SK-N-SH treated with all-trans-retinoic acid at 6 μM for 48 hours (cell line): ENCODE data around the gene NR1D2.
A peak's percentile ranks its signal among the peaks of the same experiment; 100 is the strongest.

Source experiments
- ATAC-seq: fragments of 200-7000 bp; cut with Tn5 transposase; 3 replicates; pipeline ENCODE4 v1.9.1; 2020; ENCODE audit warnings: mild to moderate bottlenecking, moderate library complexity
- ARNTL ChIP-seq: fragments of 450-650 bp; formaldehyde crosslinking; IDR thresholded peaks from 2 replicates; pipeline ENCODE4 v1.5.0; 2020; ENCODE audit warnings: low read depth, mild to moderate bottlenecking, moderate library complexity, borderline replicate concordance
- BACH2 ChIP-seq: fragments of 250-450 bp; sonication (Bioruptor Pico); IDR thresholded peaks from 2 replicates; pipeline ENCODE4 v1.9.0; 2021; ENCODE audit warnings: mild to moderate bottlenecking, borderline replicate concordance
- CSDC2 ChIP-seq: fragments of 250-450 bp; sonication (Bioruptor Pico); IDR thresholded peaks from 2 replicates; pipeline ENCODE4 v1.5.0; 2020; ENCODE audit warnings: mild to moderate bottlenecking, moderate library complexity
- ESRRG ChIP-seq: fragments of 250-450 bp; sonication (Bioruptor Pico); IDR thresholded peaks from 2 replicates; pipeline ENCODE4 v1.6.1; 2021; ENCODE audit warnings: mild to moderate bottlenecking
- GLIS3 ChIP-seq: fragments of 250-450 bp; sonication (Bioruptor Pico); IDR thresholded peaks from 2 replicates; pipeline ENCODE4 v1.5.0; 2020; ENCODE audit warnings: mild to moderate bottlenecking, moderate library complexity
- OSR1 ChIP-seq: fragments of 250-450 bp; sonication (Bioruptor Pico); IDR thresholded peaks from 2 replicates; pipeline ENCODE4 v1.8.0; 2022; ENCODE audit warnings: moderate library complexity, mild to moderate bottlenecking, inconsistent platforms
- PATZ1 ChIP-seq: fragments of 250-450 bp; sonication (Bioruptor Pico); IDR thresholded peaks from 2 replicates; pipeline ENCODE4 v1.8.0; 2020; ENCODE audit warnings: mild to moderate bottlenecking, moderate library complexity, borderline replicate concordance
- POU6F1 ChIP-seq: fragments of 250-450 bp; sonication (Bioruptor Pico); IDR thresholded peaks from 2 replicates; pipeline ENCODE4 v1.8.0; 2021; ENCODE audit warnings: low read depth, mild to moderate bottlenecking, moderate library complexity, borderline replicate concordance
- PPARA ChIP-seq: fragments of 250-450 bp; sonication (Bioruptor Pico); IDR thresholded peaks from 2 replicates; pipeline ENCODE4 v1.5.0; 2020; ENCODE audit warnings: mild to moderate bottlenecking, borderline replicate concordance
- RARB ChIP-seq: fragments of 250-450 bp; sonication (Bioruptor Pico); IDR thresholded peaks from 2 replicates; pipeline ENCODE4 v1.8.0; 2021; ENCODE audit warnings: mild to moderate bottlenecking, moderate library complexity
- SNAI2 ChIP-seq: fragments of 250-450 bp; sonication (Bioruptor Pico); IDR thresholded peaks from 2 replicates; pipeline ENCODE4 v1.5.0; 2020; ENCODE audit warnings: mild to moderate bottlenecking, moderate library complexity
- TCF4 ChIP-seq: fragments of 250-450 bp; sonication (Bioruptor Pico); IDR thresholded peaks from 2 replicates; pipeline ENCODE4 v1.8.0; 2021; ENCODE audit warnings: mild to moderate bottlenecking, moderate library complexity, borderline replicate concordance
- TOX ChIP-seq: fragments of 250-450 bp; sonication (Bioruptor Pico); IDR thresholded peaks from 2 replicates; pipeline ENCODE4 v1.8.0; 2021; ENCODE audit warnings: mild to moderate bottlenecking, moderate library complexity, borderline replicate concordance
- TSHZ2 ChIP-seq: fragments of 250-450 bp; sonication (Bioruptor Pico); IDR thresholded peaks from 2 replicates; pipeline ENCODE4 v1.5.0; 2020; ENCODE audit warnings: mild to moderate bottlenecking, moderate library complexity
- ZC3H10 ChIP-seq: fragments of 250-450 bp; sonication (Bioruptor Pico); IDR thresholded peaks from 2 replicates; pipeline ENCODE4 v1.5.1; 2021; ENCODE audit warnings: mild to moderate bottlenecking, moderate library complexity
- ZFP3 ChIP-seq: fragments of 250-450 bp; sonication (Bioruptor Pico); IDR thresholded peaks from 2 replicates; pipeline ENCODE4 v1.5.0; 2020; ENCODE audit warnings: mild to moderate bottlenecking, moderate library complexity
- ZFP30 ChIP-seq: fragments of 450-650 bp; formaldehyde crosslinking; IDR thresholded peaks from 2 replicates; pipeline ENCODE4 v1.5.0; 2022; ENCODE audit warnings: mild to moderate bottlenecking, moderate library complexity
- ZNF565 ChIP-seq: fragments of 450-650 bp; formaldehyde crosslinking; conservative IDR thresholded peaks from 2 replicates; pipeline ENCODE4 v1.5.0; 2020; ENCODE audit warnings: low read depth, mild to moderate bottlenecking, moderate library complexity
- ZNF70 ChIP-seq: fragments of 450-650 bp; formaldehyde crosslinking; IDR thresholded peaks from 2 replicates; pipeline ENCODE4 v1.5.0; 2020; ENCODE audit warnings: mild to moderate bottlenecking, moderate library complexity
- ZNF8 ChIP-seq: fragments of 450-650 bp; formaldehyde crosslinking; IDR thresholded peaks from 2 replicates; pipeline ENCODE4 v1.5.0; 2020; ENCODE audit warnings: mild to moderate bottlenecking, moderate library complexity
- TF ChIP-seq, protein P1 (sequence below): fragments of 250-450 bp; sonication (Bioruptor Pico); IDR thresholded peaks from 2 replicates; pipeline ENCODE4 v1.5.1; 2021; ENCODE audit warnings: mild to moderate bottlenecking, moderate library complexity
- TF ChIP-seq, protein P2 (sequence below): fragments of 250-450 bp; sonication (Bioruptor Pico); IDR thresholded peaks from 2 replicates; pipeline ENCODE4 v1.5.1; 2020; ENCODE audit warnings: low read depth, mild to moderate bottlenecking, moderate library complexity

The NR1D2 gene

GRCh38 chr3:23926736-23927135 is 18.4 kb upstream of the NR1D2 start:
- 0 out of 3 replicates have a peak, but pooled peaks have one; percentile 36 for ATAC-seq
- no peak for TF ChIP-seq GLIS3
- no peak for TF ChIP-seq ARNTL (CRISPR knock-in tag)
- TF ChIP-seq ZFP3, result no peak
- TF ChIP-seq TOX (CRISPR knock-in tag), result no peak
- TF ChIP-seq, protein P1, sequence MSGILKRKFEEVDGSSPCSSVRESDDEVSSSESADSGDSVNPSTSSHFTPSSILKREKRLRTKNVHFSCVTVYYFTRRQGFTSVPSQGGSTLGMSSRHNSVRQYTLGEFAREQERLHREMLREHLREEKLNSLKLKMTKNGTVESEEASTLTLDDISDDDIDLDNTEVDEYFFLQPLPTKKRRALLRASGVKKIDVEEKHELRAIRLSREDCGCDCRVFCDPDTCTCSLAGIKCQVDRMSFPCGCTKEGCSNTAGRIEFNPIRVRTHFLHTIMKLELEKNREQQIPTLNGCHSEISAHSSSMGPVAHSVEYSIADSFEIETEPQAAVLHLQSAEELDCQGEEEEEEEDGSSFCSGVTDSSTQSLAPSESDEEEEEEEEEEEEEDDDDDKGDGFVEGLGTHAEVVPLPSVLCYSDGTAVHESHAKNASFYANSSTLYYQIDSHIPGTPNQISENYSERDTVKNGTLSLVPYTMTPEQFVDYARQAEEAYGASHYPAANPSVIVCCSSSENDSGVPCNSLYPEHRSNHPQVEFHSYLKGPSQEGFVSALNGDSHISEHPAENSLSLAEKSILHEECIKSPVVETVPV (CRISPR knock-in tag), result no peak
- no peak for TF ChIP-seq TCF4 (CRISPR knock-in tag)
- TF ChIP-seq ESRRG (CRISPR knock-in tag), result no peak
- TF ChIP-seq TSHZ2 (CRISPR knock-in tag), result no peak
- no peak for TF ChIP-seq OSR1 (CRISPR knock-in tag)
- no peak for TF ChIP-seq ZNF70 (CRISPR knock-in tag)
- TF ChIP-seq, protein P2, sequence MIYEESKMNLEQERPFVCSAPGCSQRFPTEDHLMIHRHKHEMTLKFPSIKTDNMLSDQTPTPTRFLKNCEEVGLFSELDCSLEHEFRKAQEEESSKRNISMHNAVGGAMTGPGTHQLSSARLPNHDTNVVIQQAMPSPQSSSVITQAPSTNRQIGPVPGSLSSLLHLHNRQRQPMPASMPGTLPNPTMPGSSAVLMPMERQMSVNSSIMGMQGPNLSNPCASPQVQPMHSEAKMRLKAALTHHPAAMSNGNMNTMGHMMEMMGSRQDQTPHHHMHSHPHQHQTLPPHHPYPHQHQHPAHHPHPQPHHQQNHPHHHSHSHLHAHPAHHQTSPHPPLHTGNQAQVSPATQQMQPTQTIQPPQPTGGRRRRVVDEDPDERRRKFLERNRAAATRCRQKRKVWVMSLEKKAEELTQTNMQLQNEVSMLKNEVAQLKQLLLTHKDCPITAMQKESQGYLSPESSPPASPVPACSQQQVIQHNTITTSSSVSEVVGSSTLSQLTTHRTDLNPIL, result no peak
- no peak for TF ChIP-seq ZNF565
- no peak for TF ChIP-seq POU6F1
- TF ChIP-seq BACH2 (CRISPR knock-in tag), result no peak
- TF ChIP-seq PATZ1 (CRISPR knock-in tag), result no peak

GRCh38 chr3:23928524-23928923 is 16.6 kb upstream of the NR1D2 start:
- no peak for ATAC-seq
- TF ChIP-seq ZFP30 (CRISPR knock-in tag) (no peak), GLIS3 (no peak), ZNF70 (CRISPR knock-in tag) (no peak), BACH2 (CRISPR knock-in tag) (no peak), ZFP3 (no peak), PATZ1 (CRISPR knock-in tag) (no peak), POU6F1 (no peak), SNAI2 (CRISPR knock-in tag) (no peak), CSDC2 (CRISPR knock-in tag) (no peak), PPARA (CRISPR knock-in tag) (no peak), ESRRG (CRISPR knock-in tag) (no peak), TCF4 (CRISPR knock-in tag) (no peak), ZC3H10 (CRISPR knock-in tag) (no peak), ZNF8 (CRISPR knock-in tag) (no peak), RARB (CRISPR knock-in tag) (no peak), ARNTL (CRISPR knock-in tag) (no peak)
- TF ChIP-seq, protein P2, result no peak
- TF ChIP-seq, protein P1 (CRISPR knock-in tag), result no peak
- TF ChIP-seq, all 23 proteins: peak for 0
